RPMI7951 (cell line): ENCODE measurements around the gene POFUT2. TPM values are rescaled to one million over a fixed set of nuclear protein-coding genes. Genes with fewer than 3 reads are reported as not detected.

ENCODE experiments used
- DNase-seq: peaks from one replicate; pipeline ENCODE4 v3.0.0-alpha.2; 2012; ENCODE audit warnings: low read depth
- total RNA-seq: library from RNA; depleted of rRNA; stranded (reverse); fragments of >200 nt; shearing (Covaris generic); gene quantifications from 2 replicates; pipeline ENCODE4 v1.2.3, GENCODE V29; 2014

Gene POFUT2
- total RNA-seq, 1 experiment from 2014 or later = 24.6 TPM

GRCh38 chr21:45283611-45284455 is 3.9 kb downstream of the POFUT2 start:
- DNase-seq = no peak

- DNase-seq = no peak
These were observed 4.6 kb downstream of the POFUT2 start for GRCh38 chr21:45283035-45283610.

GRCh38 chr21:45282283-45283034 is 5.2 kb downstream of the POFUT2 start:
- DNase-seq = no peak

- no peak for DNase-seq
These were observed 6.0 kb downstream of the POFUT2 start for GRCh38 chr21:45281411-45282282.

GRCh38 chr21:45280969-45281368 is 6.7 kb downstream of the POFUT2 start:
- DNase-seq = no peak

- no peak for DNase-seq
These were observed 7.4 kb downstream of the POFUT2 start for GRCh38 chr21:45280178-45280821.

GRCh38 chr21:45279446-45280177 is 8.1 kb downstream of the POFUT2 start:
- no peak for DNase-seq

GRCh38 chr21:45278156-45278911 is 9.4 kb downstream of the POFUT2 start:
- DNase-seq = no peak

- no peak for DNase-seq
These were observed 10.3 kb downstream of the POFUT2 start for GRCh38 chr21:45277101-45278045.

GRCh38 chr21:45276596-45276995 is 11.1 kb downstream of the POFUT2 start:
- DNase-seq = no peak

GRCh38 chr21:45270306-45270821 is 17.3 kb downstream of the POFUT2 start:
- no peak for DNase-seq

- DNase-seq = no peak
These were observed 17.8 kb downstream of the POFUT2 start for GRCh38 chr21:45269861-45270260.

GRCh38 chr21:45267390-45267760 is 20.3 kb downstream of the POFUT2 start:
- no peak for DNase-seq

GRCh38 chr21:45266518-45267389 is 20.9 kb downstream of the POFUT2 start:
- no peak for DNase-seq

- no peak for DNase-seq
These were observed 21.8 kb downstream of the POFUT2 start for GRCh38 chr21:45265721-45266517.

GRCh38 chr21:45264912-45265515 is 22.7 kb downstream of the POFUT2 start:
- no peak for DNase-seq
